IMR-90 (cell line): Measurements from ENCODE around the gene GALNT12.

Experiments
- CTCF ChIP-seq: conservative IDR thresholded peaks from 2 replicates; pipeline ENCODE4 v1.5.1; 2012; ENCODE audit warnings: mild to moderate bottlenecking, low read depth, low read length, improper control_type of control experiment
- RAD21 ChIP-seq: IDR thresholded peaks from 2 replicates; pipeline ENCODE4 v1.6.1; 2012; ENCODE audit warnings: low read length, improper control_type of control experiment

- TF ChIP-seq CTCF: no peak
- TF ChIP-seq RAD21: no peak
Observed at GRCh38 chr9:98826716-98827115, 19.2 kb downstream of the GALNT12 start.
